ENCODE data around the gene ISM2. TPM values are rescaled to one million over a fixed set of nuclear protein-coding genes. Genes with fewer than 3 reads are reported as not detected.

The ISM2 gene
- 0.30 TPM in 1 of 2 replicates, not detected in the other for total RNA-seq
- 0.05 TPM for total RNA-seq (2013)
- not detected in 2 replicates for polyA plus RNA-seq
- 0.09 TPM in 1 of 2 replicates, not detected in the other for polyA minus RNA-seq

- intact Hi-C loops (cut with micrococcal nuclease), result no loop called here
- peak within 1 kb of the TSS; percentile 95 for H3K4me2 ChIP-seq (replicated peaks; ENCODE audit: low read depth, low read length, poor library complexity, severe bottlenecking)
- H3K4me1 Mint-ChIP-seq, result peaks cover 17% of the 10 kb centered on the region
Measured at GRCh38 chr14:77498120-77498979, at the start of gene ISM2. TSS of gene ISM2 (minus strand) at chr14:77498816. CDS start at chr14:77498793, 23 bp downstream.

More at GRCh38 chr14:77498120-77498979, at the start of gene ISM2:
- DNase-seq (peak; percentile 65), ATAC-seq (ENCODE audit: low read depth) (peak; percentile 83)
- H3K9me3 Mint-ChIP-seq (ENCODE audit: insufficient read depth), result peaks cover 3% of the 10 kb centered on the region
- ChIA-PET CTCF (interaction anchor here (1.7 kb wide), 1 partner anchor 183 kb away, joined by 3 read pairs; no protein-coding TSS in a partner anchor), POLR2A (no interaction called here)
- no peak within 1 kb of the TSS for H3K27ac Mint-ChIP-seq
- peaks cover 16 to 17% of the 10 kb centered on the region in 2 donors for H3K4me1 ChIP-seq (ENCODE audit: control insufficient read depth in 2 of 2, insufficient read depth in 2 of 2, low read length in 2 of 2)
- H3K27me3 ChIP-seq (replicated peaks in 1 of 4; ENCODE audit: control extremely low read depth in 1 of 4, control insufficient read depth in 3 of 4, insufficient read depth in 4 of 4, low read length in 3 of 4), result peaks cover 0 to 32% (median 11%) of the 10 kb centered on the region in 4 experiments
- no peaks in the 10 kb centered on the region for H3K79me2 ChIP-seq (ENCODE audit: control insufficient read depth, insufficient read depth, low read length)
- no peak within 1 kb of the TSS for H3K27ac ChIP-seq (ENCODE audit: low read length in 2 of 2)
- H4K20me1 ChIP-seq (ENCODE audit: control insufficient read depth, insufficient read depth, low read length, poor library complexity, severe bottlenecking), result no peaks in the 10 kb centered on the region
- H2AFZ ChIP-seq (ENCODE audit: insufficient read depth, low read depth, low read length, poor library complexity, severe bottlenecking), result peak within 1 kb of the TSS; percentile 70
- peak within 1 kb of the TSS; percentile 83 for H3K4me3 Mint-ChIP-seq
- H3K4me3 ChIP-seq (ENCODE audit: control extremely low read depth in 1 of 5, extremely low read depth in 1 of 5, insufficient read depth in 1 of 5, low read depth in 2 of 5, low read length in 4 of 5), result peak within 1 kb of the TSS in 4 of 5 experiments; percentile 26 to 62 (median 52)
- 3% methylated on average over 104 of the region's 104 CpGs for WGBS (ENCODE audit: insufficient coverage)
- H3K36me3 ChIP-seq (replicated peaks in 1 of 2; ENCODE audit: control extremely low read depth in 1 of 2, control insufficient read depth in 1 of 2, extremely low read depth in 1 of 2, insufficient read depth in 2 of 2, low read length in 1 of 2), result no peaks in the 10 kb centered on the region
- H3K27me3 Mint-ChIP-seq, result peaks cover 26% of the 10 kb centered on the region
- TF ChIP-seq CTCF (IDR thresholded peaks at IDR 0.05) (no peak), EZH2 (IDR thresholded peaks at IDR 0.05; ENCODE audit: borderline replicate concordance, insufficient read depth, low read depth, low read length, poor library complexity, severe bottlenecking) (no peak)
- peak within 1 kb of the TSS; percentile 64 for H3K9ac ChIP-seq (ENCODE audit: low read length)
- H3K9me3 ChIP-seq (ENCODE audit: control extremely low read depth in 1 of 3, control insufficient read depth in 2 of 3, insufficient read depth in 1 of 3, low read length in 2 of 3), result peaks cover 0 to 11% (median 1%) of the 10 kb centered on the region in 3 donors
